Activated naive CD4-positive, alpha-beta T cell treated with anti-CD3 and anti-CD28 coated beads, Interleukin-2, amount 50 U/mL, for 72 hours (primary cell): ENCODE data around the gene BMPR1B. TPM values are rescaled to one million over a fixed set of nuclear protein-coding genes. Genes with fewer than 3 reads are reported as not detected.
A peak's percentile ranks its signal among the peaks of the same experiment; 100 is the strongest.

Experiments used
- ATAC-seq, 2 donors: fragments of 150-1000 bp; cut with Tn5 transposase; 2 replicates each; pipeline ENCODE4 v1.10.0; 2021; ENCODE audit warnings: mild to moderate bottlenecking in 2 of 2, moderate library complexity in 2 of 2
- DNase-seq, 2 donors: peaks; one replicate each; pipeline ENCODE4 v3.0.0; 2021 to 2022; ENCODE audit warnings: low spot score in 2 of 2
- H3K27ac Mint-ChIP-seq, 2 donors: one replicate each; pipeline ENCODE4 v1.8.0; 2022; ENCODE audit warnings: mild to moderate bottlenecking in 2 of 2, mixed read lengths in 2 of 2
- H3K36me3 Mint-ChIP-seq, 2 donors: one replicate each; pipeline ENCODE4 v1.8.0; 2022; ENCODE audit warnings: mixed read lengths in 2 of 2
- H3K9me3 Mint-ChIP-seq, 2 donors: one replicate each; pipeline ENCODE4 v1.8.0; 2022; ENCODE audit warnings: mixed read lengths in 2 of 2
- total RNA-seq, 2 donors: library from RNA; stranded (reverse); gene quantifications; one replicate each; pipeline ENCODE4 v1.2.3, GENCODE V29; 2022

The BMPR1B gene
- total RNA-seq, 2 donors from 2014 or later = not detected

GRCh38 chr4:94947681-94948108 lies 189.9 kb downstream of the BMPR1B start:
- H3K36me3 Mint-ChIP-seq = peaks cover 0 to 5% of the 10 kb centered on the region in 2 donors
- no peak overlapping the region for H3K27ac Mint-ChIP-seq
- peaks cover 0 to 14% of the 10 kb centered on the region in 2 donors for H3K9me3 Mint-ChIP-seq
- no peak for ATAC-seq
- no peak for DNase-seq

DNA sequence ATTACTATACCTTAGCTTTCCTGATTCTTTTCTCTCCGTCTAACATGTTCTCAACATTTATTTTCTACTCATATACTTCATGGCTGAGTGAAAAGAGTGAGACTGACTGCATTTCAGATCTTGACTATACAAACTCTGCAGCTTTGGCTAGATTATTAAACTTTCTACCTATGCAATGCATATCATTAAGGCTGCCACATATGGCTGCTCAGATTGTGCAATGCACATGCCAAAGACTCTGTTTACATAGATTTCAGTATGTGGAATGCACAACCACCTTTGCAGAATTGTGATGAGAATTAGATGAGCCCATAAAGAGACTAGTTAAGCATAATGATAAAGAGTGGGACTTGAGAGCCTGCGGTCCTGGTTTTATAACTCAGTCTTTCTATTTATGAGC lies 196.5 kb downstream of the BMPR1B start:
- DNase-seq (no peak), ATAC-seq (no peak)
- peaks cover 0 to 5% of the 10 kb centered on the region in 2 donors for H3K36me3 Mint-ChIP-seq
- H3K9me3 Mint-ChIP-seq = peaks cover 0 to 15% of the 10 kb centered on the region in 2 donors
- H3K27ac Mint-ChIP-seq = no peak overlapping the region

GRCh38 chr4:94957030-94957429 lies 199.3 kb downstream of the BMPR1B start:
- no peak for DNase-seq
- H3K9me3 Mint-ChIP-seq = peaks cover 0 to 7% of the 10 kb centered on the region in 2 donors
- peaks cover 0 to 5% of the 10 kb centered on the region in 2 donors for H3K36me3 Mint-ChIP-seq
- no peak overlapping the region for H3K27ac Mint-ChIP-seq
- ATAC-seq = no peak

- H3K27ac Mint-ChIP-seq = no peak overlapping the region
- DNase-seq (no peak), ATAC-seq (no peak)
- H3K36me3 Mint-ChIP-seq = no peaks in the 10 kb centered on the region
- no peaks in the 10 kb centered on the region for H3K9me3 Mint-ChIP-seq
These were observed 201.6 kb downstream of the BMPR1B start for GRCh38 chr4:94959307-94959706.

DNA sequence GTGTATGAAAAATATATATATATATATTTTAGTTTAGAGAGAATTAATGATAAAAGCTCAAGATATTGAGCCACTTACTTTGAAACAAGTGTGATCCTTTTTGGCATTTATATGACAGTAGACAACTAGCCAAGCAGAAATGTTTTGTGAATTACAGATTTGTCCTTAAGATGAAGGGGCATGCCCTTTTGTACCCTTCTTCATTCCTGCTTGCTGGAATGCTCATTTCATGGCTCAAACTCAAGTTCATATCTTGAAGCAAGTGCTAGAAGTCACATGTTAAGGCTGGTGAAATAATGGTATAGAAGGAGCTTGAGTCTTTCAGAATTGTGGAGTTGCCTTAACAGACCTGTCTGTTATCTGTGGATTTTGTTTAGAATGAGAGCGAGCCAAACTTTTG lies 203.0 kb downstream of the BMPR1B start:
- no peak for ATAC-seq
- H3K27ac Mint-ChIP-seq = no peak overlapping the region

GRCh38 chr4:94961420-94961819 lies 203.7 kb downstream of the BMPR1B start:
- Mint-ChIP-seq H3K27ac (no peak overlapping the region), H3K36me3 (no peaks in the 10 kb centered on the region), H3K9me3 (no peaks in the 10 kb centered on the region)
- no peak for ATAC-seq
- no peak for DNase-seq

More for the DNA sequence above, 203.0 kb downstream of the BMPR1B start:
- no peaks in the 10 kb centered on the region for H3K9me3 Mint-ChIP-seq
- H3K36me3 Mint-ChIP-seq = no peaks in the 10 kb centered on the region
- DNase-seq = no peak

DNA sequence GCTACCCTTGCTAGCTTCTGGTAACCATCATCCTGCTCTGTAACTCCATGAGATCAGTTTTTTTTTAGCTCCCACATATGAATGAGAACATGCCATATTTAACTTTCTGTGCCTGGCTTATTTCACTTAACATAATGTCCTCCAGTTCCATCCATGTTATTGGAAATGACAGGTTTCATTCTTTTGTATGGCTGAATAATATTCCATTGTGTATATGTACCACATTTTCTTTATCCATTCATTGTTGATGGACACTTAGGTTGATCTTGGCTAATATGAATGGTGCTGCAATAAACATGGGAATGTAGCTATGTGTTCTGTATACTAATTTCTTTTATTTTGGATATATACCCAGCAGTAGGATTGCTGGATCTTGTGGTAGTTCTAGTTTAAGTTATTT lies 204.7 kb downstream of the BMPR1B start:
- no peaks in the 10 kb centered on the region for H3K36me3 Mint-ChIP-seq
- no peak for ATAC-seq
- no peak for DNase-seq
- H3K9me3 Mint-ChIP-seq = no peaks in the 10 kb centered on the region
- H3K27ac Mint-ChIP-seq = no peak overlapping the region

DNA sequence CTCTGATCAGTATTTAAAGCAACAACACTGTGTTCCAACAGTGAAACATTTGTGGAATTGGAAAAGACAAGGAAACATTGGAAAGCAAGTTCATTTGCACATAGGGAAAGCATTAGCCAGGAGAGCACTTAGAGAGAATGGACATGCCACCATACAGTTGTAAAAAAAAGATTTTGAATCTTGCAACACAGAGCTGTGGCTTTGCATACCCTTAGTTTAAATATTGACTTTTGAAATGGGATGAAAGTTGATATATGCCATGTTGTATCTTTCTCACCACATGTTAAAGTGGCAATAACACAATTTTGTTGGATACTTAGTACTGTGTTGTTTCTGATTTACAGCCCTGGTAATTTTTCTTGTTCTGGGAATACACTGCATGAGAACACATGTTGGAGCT lies 208.1 kb downstream of the BMPR1B start:
- no peaks in the 10 kb centered on the region for H3K36me3 Mint-ChIP-seq

GRCh38 chr4:94968493-94968892 lies 210.7 kb downstream of the BMPR1B start:
- H3K27ac Mint-ChIP-seq = no peak overlapping the region
- no peaks in the 10 kb centered on the region for H3K9me3 Mint-ChIP-seq
- no peaks in the 10 kb centered on the region for H3K36me3 Mint-ChIP-seq
- no peak for DNase-seq
- no peak for ATAC-seq

More for the DNA sequence above, 208.1 kb downstream of the BMPR1B start:
- H3K9me3 Mint-ChIP-seq = no peaks in the 10 kb centered on the region
- H3K27ac Mint-ChIP-seq = no peak overlapping the region
- DNase-seq (no peak), ATAC-seq (no peak)

GRCh38 chr4:94970650-94971049 lies 212.9 kb downstream of the BMPR1B start:
- Mint-ChIP-seq H3K27ac (no peak overlapping the region), H3K9me3 (no peaks in the 10 kb centered on the region), H3K36me3 (no peaks in the 10 kb centered on the region)
- DNase-seq = no peak
- no peak for ATAC-seq

- no peak for ATAC-seq
- Mint-ChIP-seq H3K9me3 (no peaks in the 10 kb centered on the region), H3K27ac (no peak overlapping the region), H3K36me3 (no peaks in the 10 kb centered on the region)
- no peak for DNase-seq
These were observed 217.0 kb downstream of the BMPR1B start for GRCh38 chr4:94974773-94975172.

GRCh38 chr4:94976371-94977011 lies 218.7 kb downstream of the BMPR1B start:
- ATAC-seq = no peak
- no peak for DNase-seq
- Mint-ChIP-seq H3K27ac (no peak overlapping the region), H3K9me3 (no peaks in the 10 kb centered on the region), H3K36me3 (no peaks in the 10 kb centered on the region)

DNA sequence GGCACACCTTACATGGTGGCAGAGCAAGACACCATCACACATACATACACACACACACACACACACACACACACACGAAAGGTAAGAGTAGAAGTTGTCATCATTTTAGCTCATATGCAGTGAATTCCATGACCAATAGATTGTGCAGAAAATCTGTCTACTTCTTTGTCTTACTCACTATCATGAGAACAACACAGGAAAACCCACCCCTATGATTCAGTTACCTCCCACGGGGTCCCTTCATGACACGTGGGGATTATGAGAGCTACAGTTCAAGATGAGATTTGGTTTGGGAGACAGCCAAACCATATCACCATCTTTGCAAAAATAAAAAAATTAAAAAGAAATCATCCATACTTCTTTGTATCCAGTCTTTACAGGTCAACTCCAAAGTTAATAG lies 221.1 kb downstream of the BMPR1B start:
- ATAC-seq = peak in 1 of 2 donors; percentile 35
- no peaks in the 10 kb centered on the region for H3K9me3 Mint-ChIP-seq

DNA sequence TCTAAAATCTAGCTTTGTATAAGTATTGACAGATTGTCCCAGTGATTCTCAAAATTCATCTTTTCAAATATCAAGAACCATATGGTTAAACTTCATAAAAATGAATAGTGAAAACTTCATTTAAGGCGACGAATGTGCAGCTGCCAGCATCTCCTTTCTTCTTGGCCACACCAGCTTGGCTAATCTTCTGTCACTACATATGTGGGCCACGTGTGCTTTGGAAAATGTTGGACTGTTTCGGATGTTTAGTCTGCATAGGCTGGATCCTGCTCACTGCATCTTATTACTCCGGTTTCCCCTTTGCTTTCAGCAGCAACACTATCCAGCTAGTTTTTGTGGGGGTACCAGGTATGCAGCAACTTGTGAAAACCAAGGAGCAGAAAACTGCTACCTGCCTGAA lies 221.9 kb downstream of the BMPR1B start:
- Mint-ChIP-seq H3K36me3 (no peaks in the 10 kb centered on the region), H3K9me3 (no peaks in the 10 kb centered on the region), H3K27ac (no peak overlapping the region)
- no peak for ATAC-seq
- no peak for DNase-seq

More for the DNA sequence above, 221.1 kb downstream of the BMPR1B start:
- no peak overlapping the region for H3K27ac Mint-ChIP-seq
- no peak for DNase-seq
- no peaks in the 10 kb centered on the region for H3K36me3 Mint-ChIP-seq

- H3K27ac Mint-ChIP-seq = no peak overlapping the region
- H3K9me3 Mint-ChIP-seq = no peaks in the 10 kb centered on the region
- H3K36me3 Mint-ChIP-seq = no peaks in the 10 kb centered on the region
- ATAC-seq = peak; percentile 24 to 50
- DNase-seq = no peak
These were observed 238.1 kb downstream of the BMPR1B start for GRCh38 chr4:94995684-94996394.

DNA sequence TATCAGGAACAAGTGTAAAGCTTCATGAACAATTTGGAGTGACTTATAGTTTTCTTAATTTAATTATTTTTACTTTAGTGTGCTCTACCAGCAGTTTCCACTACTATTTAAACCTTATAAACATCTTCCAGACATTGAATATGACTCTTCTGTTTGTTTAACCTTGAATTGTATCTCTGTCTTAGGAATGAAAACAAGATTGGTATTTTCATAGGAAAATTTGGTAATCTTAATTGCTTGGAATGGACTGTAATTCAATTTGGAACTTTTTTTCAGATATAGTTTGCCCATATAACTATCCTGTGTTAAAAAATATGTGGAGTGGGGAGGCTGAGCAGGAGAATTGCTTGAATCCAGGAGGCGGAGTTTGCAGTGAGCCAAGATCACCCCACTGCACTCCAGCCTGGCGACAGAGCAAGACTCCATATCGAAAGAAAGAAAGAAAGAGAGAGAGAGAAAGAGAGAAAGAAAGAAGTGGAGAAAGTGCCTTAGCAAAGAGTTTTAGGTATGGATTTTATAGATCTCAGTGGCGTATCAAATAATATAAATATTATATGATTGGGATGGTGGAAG lies 242.4 kb downstream of the BMPR1B start:
- no peaks in the 10 kb centered on the region for H3K36me3 Mint-ChIP-seq
- DNase-seq (no peak), ATAC-seq (no peak)
- H3K9me3 Mint-ChIP-seq = no peaks in the 10 kb centered on the region
- no peak overlapping the region for H3K27ac Mint-ChIP-seq

DNA sequence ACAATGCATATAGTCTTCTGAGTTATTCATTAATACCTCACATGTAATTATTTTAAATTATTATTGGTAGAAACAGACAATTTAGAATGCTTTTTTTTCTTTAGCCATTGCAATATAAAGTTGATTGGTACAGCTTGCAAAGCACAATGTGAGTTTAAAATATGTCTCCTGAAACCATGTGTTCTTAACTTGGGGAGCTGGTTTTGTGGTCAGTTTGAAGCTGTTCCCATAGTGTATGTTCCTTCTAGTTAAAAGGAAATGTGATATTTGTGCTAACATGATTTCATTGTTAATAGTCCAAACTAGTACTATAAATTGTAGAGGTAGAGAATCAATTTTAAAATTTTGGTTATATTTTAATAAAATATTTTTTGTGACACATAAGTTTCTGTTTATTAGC lies 247.2 kb downstream of the BMPR1B start:
- Mint-ChIP-seq H3K36me3 (no peaks in the 10 kb centered on the region), H3K9me3 (no peaks in the 10 kb centered on the region), H3K27ac (no peak overlapping the region)
- DNase-seq = no peak
- no peak for ATAC-seq

DNA sequence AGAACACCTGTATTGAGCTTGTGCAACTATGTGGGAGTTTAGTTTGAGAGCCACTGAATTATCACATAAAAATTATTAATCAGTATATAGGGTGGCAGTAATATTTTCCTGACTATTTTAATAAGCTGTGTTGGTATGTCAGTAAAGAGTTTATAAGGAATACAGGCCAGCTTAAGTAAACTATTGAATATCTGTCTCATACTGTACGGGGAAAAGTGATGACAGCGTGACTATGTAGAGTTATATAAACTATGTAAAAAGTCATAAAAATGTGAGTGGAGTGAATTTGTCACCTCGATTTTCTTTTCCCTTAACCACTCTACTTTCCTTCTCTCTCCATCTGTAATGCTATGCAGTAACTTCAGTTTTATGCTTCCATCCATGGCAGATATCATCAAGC lies 250.2 kb downstream of the BMPR1B start:
- H3K9me3 Mint-ChIP-seq = no peaks in the 10 kb centered on the region
- no peak for DNase-seq
- H3K27ac Mint-ChIP-seq = no peak overlapping the region
- ATAC-seq = no peak
- no peaks in the 10 kb centered on the region for H3K36me3 Mint-ChIP-seq
